ACC112 (cell line): ENCODE results near the gene HOXD9.

ENCODE experiments used
- H2AFZ ChIP-seq: fragments of 200-600 bp; sonication (generic); one replicate; pipeline ENCODE4 v1.6.0; 2017; ENCODE audit warnings: antibody characterized with exemption, low read length; ENCODE audit not compliant: unreplicated experiment
- H3K27ac ChIP-seq: fragments of 200-600 bp; sonication (generic); 2 replicates; pipeline ENCODE4 v1.5.1; 2014; ENCODE audit warnings: low read depth, mild to moderate bottlenecking, antibody characterized with exemption, low read length, moderate library complexity
- H3K27me3 ChIP-seq: fragments of 200-600 bp; sonication (generic); 2 replicates; pipeline ENCODE4 v1.6.1; 2014; ENCODE audit warnings: mild to moderate bottlenecking, antibody characterized with exemption, low read length, moderate library complexity, mixed read lengths; ENCODE audit not compliant: insufficient read depth
- H3K36me3 ChIP-seq: fragments of 200-600 bp; sonication (generic); 2 replicates; pipeline ENCODE4 v1.6.1; 2016; ENCODE audit warnings: mild to moderate bottlenecking, antibody characterized with exemption, low read length, moderate library complexity, mixed read lengths; ENCODE audit not compliant: insufficient read depth
- H3K4me1 ChIP-seq: fragments of 200-600 bp; sonication (generic); one replicate; pipeline ENCODE4 v1.6.1; 2016; ENCODE audit warnings: low read length, mixed read lengths; ENCODE audit not compliant: insufficient read depth, unreplicated experiment, control insufficient read depth
- H3K4me3 ChIP-seq: fragments of 200-600 bp; sonication (generic); 2 replicates; pipeline ENCODE4 v1.5.1; 2014; ENCODE audit warnings: mild to moderate bottlenecking, low read depth, low read length
- H3K79me2 ChIP-seq: fragments of 200-600 bp; sonication (generic); one replicate; pipeline ENCODE4 v1.6.0; 2016; ENCODE audit warnings: low read length; ENCODE audit not compliant: control insufficient read depth, unreplicated experiment, insufficient read depth

The HOXD9 gene

GRCh38 chr2:176080540-176081375, 41.8 kb upstream of the HOXD9 start:
- Histone ChIP-seq H3K27ac (no peak overlapping the region), H3K4me1 (no peaks in the 10 kb centered on the region), H3K36me3 (no peaks in the 10 kb centered on the region), H3K79me2 (no peaks in the 10 kb centered on the region), H3K4me3 (peak overlapping the region; percentile 51), H3K27me3 (peaks cover 97% of the 10 kb centered on the region), H2AFZ (no peak overlapping the region)

GRCh38 chr2:176081376-176081836, 41.1 kb upstream of the HOXD9 start:
- Histone ChIP-seq H3K27me3 (peaks cover 97% of the 10 kb centered on the region), H3K27ac (no peak overlapping the region), H3K79me2 (no peaks in the 10 kb centered on the region), H2AFZ (no peak overlapping the region), H3K4me1 (no peaks in the 10 kb centered on the region), H3K36me3 (no peaks in the 10 kb centered on the region), H3K4me3 (no peak overlapping the region)

- no peak overlapping the region for H3K27ac ChIP-seq
- H3K36me3 ChIP-seq: no peaks in the 10 kb centered on the region
- no peaks in the 10 kb centered on the region for H3K79me2 ChIP-seq
- H3K4me1 ChIP-seq: no peaks in the 10 kb centered on the region
- peaks cover 97% of the 10 kb centered on the region for H3K27me3 ChIP-seq
- H3K4me3 ChIP-seq: no peak overlapping the region
- H2AFZ ChIP-seq: no peak overlapping the region
Measured at GRCh38 chr2:176081837-176082524, 40.5 kb upstream of the HOXD9 start.

DNA sequence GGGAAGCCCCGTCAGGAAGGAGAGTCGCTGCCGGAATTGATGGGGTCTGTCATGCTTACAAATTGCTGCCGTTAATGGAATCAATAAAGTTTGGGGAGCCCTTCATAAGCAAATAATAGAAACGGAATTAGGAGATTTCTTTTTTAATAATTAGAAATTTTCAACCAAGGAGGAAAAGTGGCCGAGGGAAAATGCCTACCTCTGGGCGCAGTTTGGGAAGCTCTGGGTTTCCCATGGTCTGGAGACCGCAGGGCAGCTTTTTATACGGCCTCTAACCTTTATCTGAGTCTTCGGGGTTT, 40.0 kb upstream of the HOXD9 start:
- H3K79me2 ChIP-seq: no peaks in the 10 kb centered on the region
- no peaks in the 10 kb centered on the region for H3K36me3 ChIP-seq
- H3K27me3 ChIP-seq: peaks cover 97% of the 10 kb centered on the region
- no peak overlapping the region for H3K27ac ChIP-seq
- H2AFZ ChIP-seq: no peak overlapping the region
- H3K4me3 ChIP-seq: no peak overlapping the region
- H3K4me1 ChIP-seq: no peaks in the 10 kb centered on the region

DNA sequence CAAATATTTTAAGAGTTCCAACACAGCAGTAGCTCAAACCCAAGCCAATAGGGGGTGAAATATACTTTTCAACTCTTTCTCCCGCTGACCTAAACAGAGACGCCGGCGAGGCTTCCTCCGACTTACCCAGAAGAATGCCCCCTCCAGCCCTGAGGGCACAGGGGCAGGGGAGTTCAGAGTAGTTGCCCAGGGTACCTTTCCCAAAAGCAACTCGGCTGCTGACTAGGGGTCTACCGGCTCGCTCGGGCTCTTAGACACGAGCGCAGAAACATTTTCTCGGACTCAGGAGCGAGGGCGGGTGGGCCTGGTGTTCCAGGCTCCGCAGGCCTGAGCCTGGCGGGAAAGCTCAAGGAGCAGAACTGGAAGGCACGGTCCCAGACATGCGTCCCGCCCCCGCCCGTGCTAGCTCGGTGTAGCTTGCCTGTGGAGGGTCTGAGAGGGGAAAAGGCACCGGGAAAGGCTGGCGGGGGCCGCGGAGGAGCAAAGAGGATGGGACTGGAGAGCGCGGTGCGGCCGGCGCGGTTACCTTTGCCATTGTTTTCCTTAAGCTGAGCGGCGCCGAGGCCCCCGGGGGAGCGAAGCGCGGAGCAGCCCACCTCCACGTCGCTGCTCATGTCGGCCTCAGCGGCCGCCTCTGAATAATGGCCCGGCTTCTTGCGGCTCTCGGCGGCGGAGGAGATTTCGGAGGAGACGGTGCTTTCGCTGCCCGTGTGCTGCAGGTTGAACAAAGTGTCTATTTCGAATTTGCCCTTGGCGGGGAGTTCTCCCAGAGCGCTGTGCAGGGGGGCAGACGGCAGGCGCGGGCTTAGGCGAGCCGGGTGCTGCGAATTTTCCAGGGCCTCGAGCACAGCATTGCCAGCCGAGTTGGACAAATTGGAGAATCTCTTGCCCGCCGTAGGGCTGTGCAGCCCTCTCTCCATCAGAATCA, 39.4 kb upstream of the HOXD9 start:
- no peaks in the 10 kb centered on the region for H3K36me3 ChIP-seq
- no peaks in the 10 kb centered on the region for H3K4me1 ChIP-seq
- H3K4me3 ChIP-seq: no peak overlapping the region
- peaks cover 97% of the 10 kb centered on the region for H3K27me3 ChIP-seq
- H2AFZ ChIP-seq: no peak overlapping the region
- no peak overlapping the region for H3K27ac ChIP-seq
- H3K79me2 ChIP-seq: no peaks in the 10 kb centered on the region

DNA sequence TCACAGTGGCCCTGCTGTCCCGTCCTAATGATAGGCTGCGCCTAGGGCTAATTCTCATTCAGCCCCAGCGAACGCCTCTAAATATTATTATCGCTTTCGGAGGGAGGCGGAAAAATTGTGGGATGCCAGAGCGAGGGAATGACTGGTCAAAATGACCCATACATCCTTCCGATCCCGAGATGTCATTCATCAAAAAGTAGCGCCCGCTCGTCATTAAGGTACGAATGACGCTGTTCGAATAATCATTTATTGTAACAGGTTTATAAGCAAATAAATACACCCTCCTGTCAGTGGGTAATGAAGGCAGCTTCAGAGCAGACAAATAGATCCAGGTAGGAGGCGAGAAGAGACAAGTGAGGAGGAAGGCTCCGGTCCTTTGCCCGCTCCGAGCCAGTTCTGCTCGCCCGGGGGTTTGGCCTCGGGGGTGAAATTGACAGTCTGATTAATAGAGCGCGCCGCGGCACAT, 38.7 kb upstream of the HOXD9 start, which contains the start of gene EVX2:
EVX2 (minus strand) TSS at position 167 of the 466 bp plus-strand sequence. CDS start 186 bp downstream, outside the sequence.
- Histone ChIP-seq H3K27ac (no peak within 1 kb of the TSS), H3K4me1 (no peaks in the 10 kb centered on the region), H2AFZ (no peak within 1 kb of the TSS), H3K36me3 (no peaks in the 10 kb centered on the region), H3K27me3 (peaks cover 97% of the 10 kb centered on the region), H3K4me3 (no peak within 1 kb of the TSS), H3K79me2 (no peaks in the 10 kb centered on the region)

GRCh38 chr2:176084611-176085119, 37.9 kb upstream of the HOXD9 start:
- no peak overlapping the region for H3K4me3 ChIP-seq
- H3K27me3 ChIP-seq: peaks cover 97% of the 10 kb centered on the region
- no peak overlapping the region for H3K27ac ChIP-seq
- H3K4me1 ChIP-seq: no peaks in the 10 kb centered on the region
- no peak overlapping the region for H2AFZ ChIP-seq
- no peaks in the 10 kb centered on the region for H3K36me3 ChIP-seq
- H3K79me2 ChIP-seq: no peaks in the 10 kb centered on the region

DNA sequence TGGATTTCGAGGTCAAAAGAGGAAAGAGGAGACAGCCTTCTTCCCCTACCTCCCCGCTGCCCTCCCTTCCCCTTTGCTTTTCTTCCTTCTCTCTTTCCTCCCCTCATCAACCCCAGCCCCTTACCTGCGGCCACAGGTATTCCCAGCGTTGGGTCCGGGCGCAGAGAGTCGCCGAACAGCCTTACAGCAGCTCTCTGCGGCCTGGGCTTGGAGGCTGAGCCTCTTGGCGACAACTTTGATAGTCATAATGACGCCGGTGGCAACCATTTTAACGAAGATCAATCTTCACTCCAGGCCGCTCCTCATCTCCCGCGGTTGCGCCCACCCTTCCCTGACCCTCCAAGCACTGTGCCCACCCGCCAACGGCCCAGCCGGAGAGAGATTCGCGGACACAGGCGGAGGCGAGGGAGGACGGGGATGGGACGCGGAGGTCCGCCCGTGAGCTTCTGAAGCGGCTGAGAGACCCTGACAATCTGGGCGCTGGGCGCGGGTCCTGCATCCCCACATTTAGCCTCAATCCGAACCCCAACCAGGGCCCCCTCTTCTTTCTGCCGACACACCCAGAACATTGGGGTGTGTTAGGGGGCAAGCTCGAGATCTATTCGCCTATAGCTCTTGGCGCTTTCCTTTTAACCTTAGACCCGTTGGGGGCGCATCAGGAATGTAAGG, 37.3 kb upstream of the HOXD9 start:
- Histone ChIP-seq H3K27ac (no peak overlapping the region), H3K27me3 (peaks cover 100% of the 10 kb centered on the region), H3K4me1 (no peaks in the 10 kb centered on the region), H2AFZ (no peak overlapping the region), H3K79me2 (no peaks in the 10 kb centered on the region), H3K4me3 (no peak overlapping the region), H3K36me3 (no peaks in the 10 kb centered on the region)

DNA sequence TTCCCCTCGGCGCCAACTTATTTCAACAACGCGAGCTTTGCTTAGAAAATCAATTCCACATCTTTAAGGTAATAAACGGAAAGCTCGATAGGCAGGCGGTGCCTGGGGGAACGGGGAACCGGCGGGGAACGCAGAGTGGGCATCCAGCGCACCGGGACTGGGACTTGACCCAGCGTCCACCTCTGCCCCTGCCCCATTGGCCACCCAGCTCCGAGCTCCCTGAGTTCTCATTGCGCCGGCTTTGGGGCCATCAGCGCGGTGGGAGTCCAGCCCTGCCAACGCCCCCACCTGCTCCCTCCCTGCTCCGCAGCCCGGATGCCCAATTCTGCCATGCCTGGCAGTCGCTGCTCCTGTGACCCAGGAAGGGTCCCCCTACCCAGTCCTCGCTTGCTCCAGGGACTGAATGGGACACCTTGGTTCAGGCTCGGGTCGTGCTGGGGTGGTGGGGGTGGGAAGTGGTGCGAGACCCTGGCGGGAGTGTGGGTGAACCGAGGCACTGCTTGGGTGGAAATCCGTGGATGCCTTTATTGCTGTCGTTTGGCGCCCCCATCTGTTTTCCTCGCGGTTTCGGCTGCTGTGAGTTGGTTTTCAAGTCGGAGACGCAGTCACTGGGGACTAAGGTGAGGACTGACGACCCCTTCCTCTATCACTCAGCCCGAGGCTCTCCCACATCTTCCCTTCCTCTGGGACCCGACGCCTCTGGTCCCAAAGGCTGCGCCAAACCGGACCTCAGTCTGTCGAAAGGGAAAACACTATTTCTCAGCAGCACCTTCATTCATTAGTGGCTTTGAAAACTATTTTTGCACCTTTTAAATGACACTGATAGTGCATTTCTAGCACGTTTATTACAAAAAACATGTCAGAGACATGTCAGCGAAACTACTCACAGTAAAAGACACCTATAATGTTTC, 36.4 kb upstream of the HOXD9 start:
- Histone ChIP-seq H3K4me1 (no peaks in the 10 kb centered on the region), H3K4me3 (no peak overlapping the region), H2AFZ (no peak overlapping the region), H3K27me3 (peaks cover 100% of the 10 kb centered on the region), H3K36me3 (no peaks in the 10 kb centered on the region), H3K27ac (no peak overlapping the region), H3K79me2 (no peaks in the 10 kb centered on the region)
